Pancreas (tissue), 10 donors: ENCODE results near the gene CTU1. TPM values are rescaled to one million over a fixed set of nuclear protein-coding genes. Genes with fewer than 3 reads are reported as not detected.
A peak's percentile ranks its signal among the peaks of the same experiment; 100 is the strongest.

Experiments used
- ATAC-seq, 4 donors: fragments of 200-7000 bp; cut with Tn5 transposase; one replicate each; pipeline versions ENCODE4 v1.8.0 to v1.9.1; 2020; ENCODE audit warnings: mild to moderate bottlenecking in 4 of 4, moderate library complexity in 4 of 4
- DNase-seq, 6 donors: peaks; one replicate each; pipeline ENCODE4 v3.0.0-alpha.2; 2020
- FAIRE-seq: peaks from 2 replicates; lab custom pipeline; 2012; peaks lifted over from hg19 to GRCh38; lab: Jason Lieb, UNC
- H3K27ac ChIP-seq, 4 donors: fragments of 200-600 bp; sonication (generic); 1 replicate in 3 of 4; 2 replicates in 1 of 4; pipeline versions ENCODE4 v1.5.0 to v1.8.0; 2020
- H3K27me3 ChIP-seq, 4 donors: fragments of 200-600 bp; one replicate each; pipeline ENCODE4 v1.8.0; 2021
- H3K36me3 ChIP-seq, 3 donors: fragments of 200-600 bp; sonication (generic) in 1 of 3; one replicate each; pipeline versions ENCODE4 v1.5.0 to v1.8.0; 2020 to 2021
- H3K4me1 ChIP-seq, 3 donors: fragments of 200-600 bp; one replicate each; pipeline ENCODE4 v1.8.0; 2021
- H3K4me3 ChIP-seq, 4 donors: fragments of 200-600 bp; sonication (generic) in 2 of 4; one replicate each; pipeline versions ENCODE4 v1.5.0 to v1.8.0; 2020 to 2021
- H3K9me3 ChIP-seq, 4 donors: fragments of 200-600 bp; one replicate each; pipeline ENCODE4 v1.8.0; 2021
- WGBS, 2 donors: extraction: QIAGEN DNeasy Blood & Tissue Kit; methylation state at CpG; one replicate each; pipeline ENCODE4 v1.1.7; 2013; 5-methylcytosine and 5-hydroxymethylcytosine counted together
- intact Hi-C, 3 donors: fragments of 100-400 bp; cut with DNase I; formaldehyde crosslinking; loops; one replicate each; pipeline versions ENCODE4 v1.11.1 to v1.14.2; 2022
- polyA plus RNA-seq, 2 donors: library from polyadenylated mRNA; stranded (reverse); fragments of 200-250 nt; gene quantifications; one replicate each; pipeline ENCODE4 v1.2.3, GENCODE V29; 2013
- total RNA-seq, 6 donors: library from RNA; stranded (reverse); fragmentation: NEBNext Ultra II Directional in 4 of 6; extraction: Animal tissue kit (Norgen Biotek cat#: 25700) in 4 of 6; gene quantifications; one replicate each; pipeline versions ENCODE4 v1.2.1 to v1.2.4, GENCODE V29; 2021 to 2023
- TF ChIP-seq, protein P1 (sequence below), 4 donors: fragments of 200-600 bp; sonication (generic) in 3 of 4; IDR thresholded peaks; one replicate each; pipeline versions ENCODE4 v1.5.0 to v1.8.0; 2021; ENCODE audit warnings: antibody characterized with exemption in 4 of 4
- donor health status: healthy with polysubstance abuse.
- donor health status: DM: no; HTN: no; CAD: no; lungs with moderate emphysema.
- donor health status: DM: no; HTN: no; CAD: no.
- donor health status: control.
- donor health status: control.
- donor health status: Bipolar disorder and iron deficiency.
- donor health status: DM: yes; HTN: yes; CAD: no.
- donor health status: DM: no; HTN: no; CAD: no.
- donor health status: DM: no; HTN: no; CAD: no.
- donor health status: DM: yes; HTN: yes; CAD: no.

Gene CTU1
- total and polyA plus RNA-seq, 8 donors, result 1.4 to 8.2 (median 3.7) TPM

DNA sequence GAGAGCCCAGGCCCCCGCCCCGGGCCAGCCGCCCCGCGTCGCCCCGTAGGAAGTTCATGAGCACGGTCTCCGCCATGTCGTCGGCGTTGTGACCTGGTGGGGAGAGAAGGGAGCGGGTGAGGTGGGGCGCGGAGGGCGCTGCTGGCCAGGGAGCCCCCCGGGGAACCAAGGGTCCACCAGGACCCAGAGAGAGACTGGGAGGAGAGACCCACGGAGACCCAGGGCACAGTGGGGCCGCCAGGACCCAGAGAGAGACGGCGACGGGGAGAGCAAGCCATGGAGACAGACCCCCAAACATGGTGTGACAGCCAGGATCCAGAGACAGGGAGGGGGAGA, 9.2 kb downstream of the CTU1 start:
- H3K4me3 ChIP-seq, result no peak overlapping the region

DNA sequence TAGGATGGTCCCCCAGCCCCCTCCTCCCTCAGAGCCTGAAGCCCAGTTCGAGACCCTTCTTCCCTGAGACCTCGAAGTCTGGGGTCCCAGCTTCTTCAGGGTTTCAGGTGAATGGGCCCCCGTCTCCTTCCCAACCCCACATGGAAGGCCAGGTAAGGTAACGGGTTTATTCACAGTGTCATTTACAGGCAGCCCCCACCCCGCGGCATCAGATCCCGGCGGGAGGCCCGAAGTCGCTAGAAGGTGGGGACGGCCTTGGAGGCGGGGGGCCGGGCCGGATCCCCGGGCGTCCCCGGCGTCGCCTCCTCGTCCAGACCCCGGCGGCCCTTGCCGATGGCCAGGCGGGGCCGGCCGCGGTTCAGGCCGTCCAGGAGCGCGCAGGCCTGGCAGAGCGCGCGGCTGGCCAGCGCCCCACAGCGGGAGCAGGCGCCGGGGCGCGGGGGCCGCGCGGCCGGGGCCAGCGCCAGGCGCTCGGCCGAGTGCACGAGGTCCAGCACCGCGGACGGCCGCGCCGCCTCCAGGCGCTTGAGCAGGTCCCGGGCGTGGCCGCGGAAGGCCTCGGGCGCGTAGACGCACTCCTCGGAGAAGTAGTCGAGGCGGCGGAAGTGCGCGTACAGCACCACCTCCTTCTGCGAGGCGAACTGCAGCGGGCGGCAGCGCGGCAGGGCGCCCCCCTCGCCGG, 9.7 kb downstream of the CTU1 start:
- H3K4me1 ChIP-seq, result peaks cover 7 to 12% (median 7%) of the 10 kb centered on the region in 3 donors
- no peak overlapping the region for H3K4me3 ChIP-seq
- DNase-seq (no peak), FAIRE-seq (no peak), ATAC-seq (no peak)
- intact Hi-C loops, result no loop called here
- no peaks in the 10 kb centered on the region for H3K36me3 ChIP-seq
- no peaks in the 10 kb centered on the region for H3K9me3 ChIP-seq
- 85 to 86% methylated on average over 77 to 78 of the region's 78 CpGs for WGBS, 2 donors
- H3K27ac ChIP-seq, result no peak overlapping the region
- no peaks in the 10 kb centered on the region for H3K27me3 ChIP-seq
- TF ChIP-seq, protein P1, sequence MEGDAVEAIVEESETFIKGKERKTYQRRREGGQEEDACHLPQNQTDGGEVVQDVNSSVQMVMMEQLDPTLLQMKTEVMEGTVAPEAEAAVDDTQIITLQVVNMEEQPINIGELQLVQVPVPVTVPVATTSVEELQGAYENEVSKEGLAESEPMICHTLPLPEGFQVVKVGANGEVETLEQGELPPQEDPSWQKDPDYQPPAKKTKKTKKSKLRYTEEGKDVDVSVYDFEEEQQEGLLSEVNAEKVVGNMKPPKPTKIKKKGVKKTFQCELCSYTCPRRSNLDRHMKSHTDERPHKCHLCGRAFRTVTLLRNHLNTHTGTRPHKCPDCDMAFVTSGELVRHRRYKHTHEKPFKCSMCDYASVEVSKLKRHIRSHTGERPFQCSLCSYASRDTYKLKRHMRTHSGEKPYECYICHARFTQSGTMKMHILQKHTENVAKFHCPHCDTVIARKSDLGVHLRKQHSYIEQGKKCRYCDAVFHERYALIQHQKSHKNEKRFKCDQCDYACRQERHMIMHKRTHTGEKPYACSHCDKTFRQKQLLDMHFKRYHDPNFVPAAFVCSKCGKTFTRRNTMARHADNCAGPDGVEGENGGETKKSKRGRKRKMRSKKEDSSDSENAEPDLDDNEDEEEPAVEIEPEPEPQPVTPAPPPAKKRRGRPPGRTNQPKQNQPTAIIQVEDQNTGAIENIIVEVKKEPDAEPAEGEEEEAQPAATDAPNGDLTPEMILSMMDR (IDR thresholded peaks at IDR 0.05), result no peak

More for the DNA sequence above, 9.2 kb downstream of the CTU1 start:
- DNase-seq (no peak), ATAC-seq (no peak), FAIRE-seq (no peak)
- TF ChIP-seq, protein P1 (IDR thresholded peaks at IDR 0.05), result no peak
- Histone ChIP-seq H3K4me1 (peaks cover 7 to 12% (median 7%) of the 10 kb centered on the region in 3 donors), H3K9me3 (no peaks in the 10 kb centered on the region), H3K27ac (no peak overlapping the region), H3K36me3 (no peaks in the 10 kb centered on the region), H3K27me3 (no peaks in the 10 kb centered on the region)
- intact Hi-C loops, result no loop called here
- WGBS, 2 donors, result 85 to 87% methylated on average over 22 of the region's 22 CpGs

DNA sequence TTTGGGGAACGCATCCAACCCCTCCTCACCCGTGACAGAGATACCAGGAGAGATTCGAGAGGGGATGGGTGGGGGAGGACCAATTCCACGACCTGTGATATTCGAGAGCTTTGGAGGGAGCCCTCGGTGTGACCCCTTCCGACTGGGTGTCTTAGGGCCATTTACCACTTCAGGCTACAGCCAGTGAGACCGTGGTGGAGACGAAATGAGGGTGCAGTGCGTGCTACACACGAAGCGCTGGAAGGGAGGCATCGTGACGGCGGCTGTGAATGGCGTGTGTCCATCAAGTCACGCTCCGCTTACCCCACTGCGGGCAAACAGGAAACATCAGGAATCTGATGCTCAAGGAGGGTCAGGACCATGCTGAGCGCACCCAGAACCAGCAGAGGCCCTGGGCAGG, 10.4 kb downstream of the CTU1 start:
- Histone ChIP-seq H3K36me3 (no peaks in the 10 kb centered on the region), H3K9me3 (no peaks in the 10 kb centered on the region), H3K4me3 (no peak overlapping the region), H3K4me1 (peaks cover 7 to 12% (median 7%) of the 10 kb centered on the region in 3 donors), H3K27me3 (no peaks in the 10 kb centered on the region), H3K27ac (no peak overlapping the region)
- no peak for DNase-seq
- TF ChIP-seq, protein P1 (IDR thresholded peaks at IDR 0.05), result no peak
- WGBS, 2 donors, result 72 to 83% methylated on average over 20 of the region's 20 CpGs
- no peak for ATAC-seq
- no peak for FAIRE-seq
- intact Hi-C loops, result no loop called here

DNA sequence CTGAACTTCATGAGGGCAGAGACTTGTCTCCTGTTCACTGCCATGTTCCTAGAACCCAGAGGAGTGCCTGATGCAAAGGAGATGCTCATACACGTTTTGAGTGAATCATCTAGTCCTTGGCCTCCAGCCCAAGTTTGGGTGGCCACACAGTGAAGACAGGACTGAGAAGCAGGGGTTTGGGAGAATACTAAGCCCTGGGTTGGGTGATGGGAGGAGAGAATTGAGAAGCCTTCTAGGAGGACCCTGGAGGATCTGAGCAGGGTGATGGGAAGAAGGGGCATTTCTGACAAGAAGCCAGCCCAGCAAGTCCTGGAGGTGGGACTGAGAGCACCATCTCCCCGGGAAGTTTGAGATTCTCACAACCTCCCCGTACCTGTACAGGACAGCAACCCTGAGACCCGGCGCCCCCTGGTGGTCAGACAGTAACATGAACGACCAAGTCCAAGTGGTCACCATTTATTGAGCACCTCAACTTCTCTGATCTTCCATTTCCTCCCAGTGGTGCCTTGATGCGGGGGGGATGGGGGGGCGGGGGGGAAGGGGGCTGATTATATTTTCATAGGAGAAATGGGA, 11.0 kb downstream of the CTU1 start:
- Histone ChIP-seq H3K4me1 (peaks cover 7 to 12% (median 7%) of the 10 kb centered on the region in 3 donors), H3K36me3 (no peaks in the 10 kb centered on the region), H3K27ac (no peak overlapping the region), H3K9me3 (no peaks in the 10 kb centered on the region), H3K27me3 (no peaks in the 10 kb centered on the region), H3K4me3 (no peak overlapping the region)
- FAIRE-seq (no peak), DNase-seq (peak in 5 of 6 donors; percentile 56 to 93 (median 71)), ATAC-seq (peak; percentile 49 to 79 (median 76))
- WGBS, 2 donors, result 7% methylated on average over 8 of the region's 8 CpGs
- TF ChIP-seq, protein P1 (IDR thresholded peaks at IDR 0.05), result peak; percentile 40 to 60 (median 50)
- intact Hi-C loops, result no loop called here
